Measurements from ENCODE around the gene NR2F1-AS1. TPM values are rescaled to one million over a fixed set of nuclear protein-coding genes. Genes with fewer than 3 reads are reported as not detected.

The NR2F1-AS1 gene
- total and polyA plus RNA-seq, 2 of the 4 experiments (the other 2 are of a cell fraction) = 12.5 to 12.8 TPM

DNA sequence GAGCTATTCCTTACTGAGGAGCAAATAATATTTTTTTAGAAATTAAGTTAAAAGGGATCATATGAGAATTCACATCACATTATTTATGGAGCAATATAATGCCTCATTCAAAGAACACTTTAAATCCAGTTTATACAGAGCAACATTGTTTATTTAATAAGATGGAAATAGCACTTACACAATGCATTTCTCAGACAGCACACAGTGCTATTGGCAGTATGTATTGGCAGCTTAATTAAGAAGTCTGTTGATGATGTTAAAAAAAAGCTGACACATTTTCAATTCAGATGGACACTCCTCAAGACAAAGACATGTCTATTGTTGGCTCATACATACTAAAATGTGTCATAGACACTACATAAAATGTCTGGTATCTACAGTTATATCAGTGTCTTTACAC lies 171.3 kb downstream of the NR2F1-AS1 start:
- H4K91ac ChIP-seq (ENCODE audit: insufficient read depth, low read depth, low read length) = no peak overlapping the region
- peaks cover 3% of the 10 kb centered on the region; the same call in 1 of the 2 replicates for H3K9me3 ChIP-seq (ENCODE audit: control insufficient read depth, insufficient read depth, low read length)
- no peaks in the 10 kb centered on the region for H3K9me1 ChIP-seq (ENCODE audit: insufficient read depth, low read length)
- H3K27ac ChIP-seq (ENCODE audit: insufficient read depth, low read length) = no peak overlapping the region
- intact Hi-C loops (cut with micrococcal nuclease) = loop anchor here (10.0 kb wide), 1 partner anchor 275 kb away; no protein-coding TSS in a partner anchor
- H2AK9ac ChIP-seq (replicated peaks; ENCODE audit: low read depth, low read length, poor library complexity) = no peak overlapping the region
- ChIA-PET POLR2A (ENCODE audit: unreplicated experiment) (no interaction called here), CTCF (no interaction called here)
- H3K14ac ChIP-seq (replicated peaks; ENCODE audit: low read depth, low read length) = no peak overlapping the region
- TF ChIP-seq NFE2L2 (IDR thresholded peaks at IDR 0.05; ENCODE audit: low read depth, low read length) = no peak
- dilution Hi-C loops (cut with HindIII; ENCODE audit: low sequenced_read_pairs, unreplicated experiment) = no loop called here
- no peak overlapping the region for H3K4me3 ChIP-seq (ENCODE audit: insufficient read depth, low read depth, low read length)
- no peak overlapping the region for H3K56ac ChIP-seq (ENCODE audit: extremely low read depth, insufficient read depth, low read length)
- H3K36me3 ChIP-seq (ENCODE audit: control insufficient read depth, insufficient read depth, low read length) = 0 out of 2 replicates have a peak, but pooled peaks cover 2% of the 10 kb centered on the region
- no peaks in the 10 kb centered on the region for H3K79me1 ChIP-seq (ENCODE audit: low read depth in 1 of 2, low read length in 2 of 2)
- H2BK5ac ChIP-seq (ENCODE audit: low read depth, low read length, poor library complexity, severe bottlenecking) = no peak overlapping the region
- H2BK120ac ChIP-seq (ENCODE audit: low read depth, low read length) = no peak overlapping the region
- no peak overlapping the region for H3K18ac ChIP-seq (ENCODE audit: low read depth, low read length)
- H3K4me2 ChIP-seq (ENCODE audit: low read depth, low read length) = no peak overlapping the region
- no peak overlapping the region for H3K4ac ChIP-seq (ENCODE audit: low read depth, low read length)
- no TSS peak for BruUV-seq (replicated peaks)
- H3K27me3 ChIP-seq (ENCODE audit: control insufficient read depth, insufficient read depth, low read length) = no peaks in the 10 kb centered on the region
- H3K9ac ChIP-seq (ENCODE audit: low read depth, low read length) = no peak overlapping the region
- peak; percentile 17; the same call in 1 of the 2 replicates for ATAC-seq (ENCODE audit: low read depth)
- no peak overlapping the region for H4K8ac ChIP-seq (ENCODE audit: low read depth in 2 of 2, low read length in 2 of 2)
- H2BK15ac ChIP-seq (ENCODE audit: low read depth, low read length) = no peak overlapping the region
- H4K5ac ChIP-seq (ENCODE audit: low read depth, low read length) = no peak overlapping the region
- H3K23ac ChIP-seq (ENCODE audit: low read depth, low read length) = no peak overlapping the region
- H3K4me1 ChIP-seq (ENCODE audit: control insufficient read depth, insufficient read depth, low read length) = peaks cover 2% of the 10 kb centered on the region
- no peak for DNase-seq
- no peak overlapping the region for H2BK20ac ChIP-seq (ENCODE audit: low read depth, low read length)
- H2AFZ ChIP-seq (replicated peaks; ENCODE audit: low read length, poor library complexity) = no peak overlapping the region
- H2AK5ac ChIP-seq (ENCODE audit: low read depth, low read length) = no peak overlapping the region
- H4K20me1 ChIP-seq (ENCODE audit: insufficient read depth, low read length) = no peaks in the 10 kb centered on the region
- in situ Hi-C loops (cut with MboI; ENCODE audit: low sequenced_read_pairs) = no loop called here

Data from IMR-90 (cell line).